Renal cortex interstitium (tissue), 11 donors: Measurements from ENCODE around the gene CST8. TPM values are rescaled to one million over a fixed set of nuclear protein-coding genes. Genes with fewer than 3 reads are reported as not detected.

ENCODE experiments used
- DNase-seq, 11 donors: peaks; one replicate each; pipeline ENCODE4 v3.0.0-alpha.2; 2013; ENCODE audit warnings: low read depth in 9 of 11, low spot score in 4 of 11; ENCODE audit errors: extremely low read depth in 1 of 11
- polyA plus RNA-seq, 3 donors: library from polyadenylated mRNA; unstranded; fragments of 120-200 nt; gene quantifications; one replicate each; pipeline ENCODE4 v1.2.1, GENCODE V29; 2013; ENCODE audit not compliant: insufficient read length in 3 of 3

Gene CST8
- polyA plus RNA-seq, 3 donors: not detected

- no peak for DNase-seq
Observed at GRCh38 chr20:23542801-23543200, 51.9 kb downstream of the CST8 start.

- no peak for DNase-seq
Observed at GRCh38 chr20:23544133-23544532, 53.2 kb downstream of the CST8 start.

Other genes with a start within 250 kb of the CST8 start
- gene NXT1, start 140.3 kb upstream of the CST8 start, polyA plus RNA-seq: 10 to 100 TPM; 17.5 to 22.7 (median 19.1) TPM
- gene GZF1, start 128.9 kb upstream of the CST8 start, polyA plus RNA-seq: 10 to 100 TPM; 15.0 to 16.9 (median 15.5) TPM
- 10 to 100 TPM; 15.3 to 25.0 (median 18.1) TPM for gene NAPB, start 69.6 kb upstream of the CST8 start, polyA plus RNA-seq
- not detected for gene CSTL1, start 51.4 kb upstream of the CST8 start, polyA plus RNA-seq
- gene CST11, start 38.2 kb upstream of the CST8 start, polyA plus RNA-seq: not detected
- not detected for gene CST9L, start 77.4 kb downstream of the CST8 start, polyA plus RNA-seq
- under 1 TPM in 1 of 3 donors, not detected in 2; 0.09 TPM for gene CST9, start 114.8 kb downstream of the CST8 start, polyA plus RNA-seq
- gene CST3, start 146.8 kb downstream of the CST8 start, polyA plus RNA-seq: 100 to 1,000 TPM; 120 to 175 (median 175) TPM
- gene CST4, start 197.9 kb downstream of the CST8 start, polyA plus RNA-seq: not detected